GM12891 (cell line): ENCODE data around the gene BSX.

Experiments
- DNase-seq: peaks from one replicate; pipeline ENCODE4 v3.0.0; 2011; ENCODE audit warnings: low spot score; ENCODE audit not compliant: insufficient read length
- FAIRE-seq: peaks from 2 replicates; lab custom pipeline; 2011; peaks lifted over from hg19 to GRCh38; lab: Jason Lieb, UNC
- PAX5 ChIP-seq: IDR thresholded peaks from 2 replicates; pipeline ENCODE4 v1.6.1; 2011; ENCODE audit warnings: low read length, moderate library complexity, mild to moderate bottlenecking; ENCODE audit not compliant: insufficient read depth, severe bottlenecking
- POLR2A ChIP-seq: IDR thresholded peaks from 2 replicates; pipeline ENCODE4 v1.6.1; 2011; ENCODE audit warnings: low read depth, low read length, control low read depth
- POLR2AphosphoS5 ChIP-seq: IDR thresholded peaks from 2 replicates; pipeline ENCODE4 v1.6.1; 2011; ENCODE audit warnings: low read depth, low read length, control low read depth
- POU2F2 ChIP-seq: IDR thresholded peaks from 2 replicates; pipeline ENCODE4 v1.6.1; 2011; ENCODE audit warnings: low read depth, mild to moderate bottlenecking, control low read depth, low read length, moderate library complexity
- SPI1 ChIP-seq: IDR thresholded peaks from 2 replicates; pipeline ENCODE4 v1.6.1; 2011; ENCODE audit warnings: low read depth, low read length, control low read depth
- TAF1 ChIP-seq: IDR thresholded peaks from 2 replicates; pipeline ENCODE4 v1.6.1; 2011; ENCODE audit warnings: low read depth, low read length, control low read depth

Gene BSX

DNA sequence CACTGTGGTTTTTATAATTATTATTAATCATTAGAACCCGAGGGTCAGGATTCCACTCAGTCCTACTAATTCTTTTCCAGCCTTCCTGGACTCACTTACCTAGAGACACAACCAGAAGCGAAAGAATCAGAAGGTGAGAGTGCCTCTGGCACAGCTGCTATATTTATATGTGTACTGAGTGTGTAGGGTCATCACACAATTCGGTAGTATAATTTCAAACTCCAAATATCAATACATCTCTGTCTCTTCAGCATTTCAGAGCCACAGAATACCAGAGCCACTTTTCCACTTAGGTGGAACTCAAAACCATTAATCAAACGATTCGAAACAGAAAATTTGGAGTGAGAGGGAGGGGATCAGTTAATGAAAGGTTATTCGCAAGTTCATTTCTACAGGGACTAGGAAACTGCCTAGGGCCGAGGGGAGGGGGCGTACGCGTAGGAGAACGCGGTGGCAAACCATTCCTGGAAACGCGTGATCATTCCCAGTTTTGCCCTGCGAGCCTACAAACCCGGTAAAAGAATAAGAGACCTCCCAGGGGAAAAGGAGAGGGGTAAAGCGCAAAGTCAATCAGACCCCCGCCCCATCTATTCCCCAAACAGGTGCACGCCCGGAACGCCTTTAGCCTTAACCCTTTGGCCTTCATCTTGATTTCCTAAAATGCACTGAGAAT lies 5.4 kb downstream of the BSX start:
- DNase-seq (no peak), FAIRE-seq (no peak)
- TF ChIP-seq POLR2AphosphoS5 (no peak), POU2F2 (no peak), SPI1 (no peak), TAF1 (no peak), POLR2A (no peak), PAX5 (no peak)

DNA sequence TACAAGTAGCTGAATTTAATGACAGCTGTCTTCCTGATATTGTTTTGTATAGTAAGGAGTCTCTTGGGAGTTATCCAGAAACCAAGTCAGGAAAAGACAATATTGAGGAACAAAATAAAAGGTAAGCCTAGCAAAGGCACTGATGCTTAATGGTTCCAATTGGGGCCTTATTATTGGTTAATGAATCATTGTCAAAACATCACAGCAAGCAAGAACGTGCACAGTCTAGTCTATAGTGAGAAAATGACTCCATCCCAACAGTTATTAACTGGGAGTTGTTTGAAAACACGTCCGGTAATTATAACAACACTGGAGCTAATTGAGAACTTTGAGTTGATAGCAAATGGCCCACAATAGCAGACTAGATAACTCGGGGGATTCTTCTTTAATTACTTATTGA lies 17.7 kb downstream of the BSX start:
- FAIRE-seq (no peak), DNase-seq (no peak)
- TF ChIP-seq SPI1 (no peak), PAX5 (no peak), TAF1 (no peak), POLR2AphosphoS5 (no peak), POLR2A (no peak), POU2F2 (no peak)

DNA sequence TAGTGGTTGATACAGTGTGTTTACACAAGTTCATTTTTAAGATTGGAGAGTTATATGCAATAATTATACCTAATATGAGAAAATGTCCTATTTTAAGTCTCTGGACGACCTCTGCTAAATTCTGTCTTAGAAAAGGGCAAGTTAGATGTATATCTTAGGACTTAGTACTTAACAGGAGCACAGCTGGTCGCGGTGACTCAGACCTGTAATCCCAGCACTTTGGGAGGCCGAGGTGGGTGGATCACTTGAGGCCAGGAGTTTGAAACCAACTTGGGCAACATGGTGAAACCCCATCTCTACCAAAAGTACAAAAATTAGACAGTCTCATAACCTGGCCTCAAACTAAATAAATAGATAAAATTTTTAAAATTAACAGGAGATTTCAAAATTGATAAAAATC lies 27.2 kb downstream of the BSX start:
- FAIRE-seq = no peak

DNA sequence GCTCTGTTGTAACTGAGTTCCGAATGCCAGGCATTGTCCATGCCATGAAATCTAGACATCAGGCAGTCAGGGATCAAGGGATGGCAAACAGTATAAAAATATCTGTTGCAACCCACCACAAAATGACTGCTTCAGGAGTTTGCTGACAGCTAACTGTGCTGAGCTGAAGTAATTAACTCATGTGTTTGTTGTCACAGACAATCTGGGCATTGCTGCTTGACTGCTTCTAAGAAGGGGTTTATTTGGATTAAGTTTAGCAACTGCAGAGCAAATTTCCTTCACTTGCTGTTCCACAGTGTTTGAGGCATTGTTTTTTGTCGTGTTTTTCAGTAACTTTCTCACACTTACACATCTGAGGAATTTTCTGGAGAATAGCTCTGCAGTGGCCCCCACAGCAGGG lies 30.4 kb downstream of the BSX start:
- TF ChIP-seq POLR2A (no peak), POU2F2 (no peak), POLR2AphosphoS5 (no peak), TAF1 (no peak), PAX5 (no peak), SPI1 (no peak)
- DNase-seq (no peak), FAIRE-seq (no peak)

More for the DNA sequence above, 27.2 kb downstream of the BSX start:
- TF ChIP-seq TAF1 (no peak), POLR2A (no peak), PAX5 (no peak), SPI1 (no peak), POU2F2 (no peak), POLR2AphosphoS5 (no peak)
- no peak for DNase-seq

DNA sequence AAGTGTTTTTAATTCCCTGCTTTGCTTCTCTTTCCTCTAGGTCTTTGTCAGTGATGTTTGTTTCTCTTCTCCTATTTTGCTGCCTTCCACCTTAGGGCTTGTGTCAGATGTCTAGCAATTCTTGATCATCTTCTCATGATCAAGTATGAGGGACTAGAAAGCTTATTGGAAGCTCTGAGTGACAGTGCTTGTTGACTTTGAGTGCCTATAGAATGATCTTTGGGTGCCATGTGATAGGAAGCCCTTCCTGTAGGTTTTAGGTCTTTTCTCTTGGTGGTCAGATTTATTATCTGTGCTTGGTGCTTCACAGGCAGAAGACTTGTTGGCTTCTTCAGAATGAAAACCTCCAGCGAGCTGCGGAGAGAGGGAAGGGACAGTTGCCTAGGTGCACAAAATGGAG lies 43.1 kb downstream of the BSX start:
- DNase-seq (no peak), FAIRE-seq (no peak)
- TF ChIP-seq POLR2AphosphoS5 (no peak), POLR2A (no peak), TAF1 (no peak), SPI1 (no peak), POU2F2 (no peak), PAX5 (no peak)

DNA sequence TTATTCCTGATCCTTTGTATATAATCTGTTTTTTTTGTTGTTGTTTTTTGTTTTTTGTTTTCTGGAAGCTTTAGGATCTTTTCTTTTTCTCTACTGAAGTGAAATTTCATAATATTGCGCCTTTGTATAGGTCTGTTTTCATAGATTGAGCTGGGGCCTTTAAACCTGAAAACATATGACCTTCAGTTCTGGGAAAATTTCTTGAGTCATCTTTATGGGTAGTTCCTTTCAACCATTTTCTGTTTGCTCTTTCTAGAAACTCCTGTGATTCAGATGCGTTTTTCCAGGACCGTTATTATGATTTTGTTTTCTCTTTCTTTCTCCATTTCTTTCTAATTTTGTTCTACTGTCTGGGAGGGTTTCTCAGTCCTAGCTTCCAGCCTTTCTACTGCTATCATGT lies 43.7 kb downstream of the BSX start:
- FAIRE-seq = no peak
- no peak for DNase-seq
- TF ChIP-seq POLR2A (no peak), POLR2AphosphoS5 (no peak), POU2F2 (no peak), PAX5 (no peak), TAF1 (no peak), SPI1 (no peak)

DNA sequence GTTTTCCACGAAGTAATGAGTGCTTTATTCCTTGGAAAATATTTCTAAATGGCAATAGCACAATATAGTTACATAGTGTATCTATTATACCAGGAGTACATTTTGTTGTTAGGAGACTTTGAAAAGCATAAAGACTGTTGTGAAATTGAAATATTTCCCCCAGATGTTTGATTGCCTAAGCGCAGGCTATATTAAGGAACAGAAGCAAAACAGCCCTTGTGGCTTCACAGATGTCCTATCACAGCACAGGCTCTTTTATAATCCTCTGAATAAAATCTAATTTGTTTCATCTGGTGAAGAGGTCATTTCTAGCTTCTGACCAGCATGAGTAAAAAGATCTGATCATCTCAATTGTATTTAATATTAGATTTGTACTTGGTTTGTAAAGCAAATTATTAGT lies 48.2 kb downstream of the BSX start:
- FAIRE-seq = no peak
- no peak for TF ChIP-seq PAX5
- no peak for TF ChIP-seq POU2F2
- TF ChIP-seq POLR2A = no peak
- no peak for TF ChIP-seq TAF1
- no peak for TF ChIP-seq SPI1
- no peak for TF ChIP-seq POLR2AphosphoS5
- DNase-seq = no peak

DNA sequence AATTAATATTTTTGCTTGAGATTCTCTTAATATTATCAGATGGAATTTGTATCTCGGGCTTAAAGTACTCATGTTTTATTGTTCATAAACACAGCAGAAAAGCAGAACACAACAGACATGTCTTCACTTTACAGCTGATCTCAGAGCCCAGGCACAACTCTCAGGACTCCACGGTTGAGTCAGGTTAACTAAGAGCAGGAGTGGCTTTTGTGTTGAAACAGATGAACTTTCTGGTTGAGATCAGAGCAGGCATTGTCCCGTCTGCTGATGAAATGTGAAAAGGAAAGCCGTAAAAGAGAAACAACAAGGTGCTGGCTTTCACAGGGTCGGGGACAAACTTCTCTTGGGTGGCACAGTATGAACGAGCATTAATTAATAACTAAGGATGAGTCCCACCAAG lies 50.1 kb downstream of the BSX start:
- DNase-seq (no peak), FAIRE-seq (no peak)
- TF ChIP-seq TAF1 = no peak
- no peak for TF ChIP-seq POU2F2
- no peak for TF ChIP-seq PAX5
- TF ChIP-seq SPI1 = no peak
- no peak for TF ChIP-seq POLR2AphosphoS5
- no peak for TF ChIP-seq POLR2A
